Testis (tissue), 2 donors: Measurements from ENCODE around the gene JAK3.

Experiments
- POLR2A ChIP-seq: fragments of 450-650 bp; IDR thresholded peaks from one replicate; pipeline ENCODE4 v1.6.1; 2017; ENCODE audit warnings: antibody characterized with exemption, mild to moderate bottlenecking, moderate library complexity
- TF ChIP-seq, protein P1 (sequence below), 3 experiments: fragments of 450-650 bp in 2 of 3; fragments of 200-600 bp in 1 of 3; sonication (generic) in 1 of 3; IDR thresholded peaks; one replicate each; pipeline ENCODE4 v1.5.1; 2016 to 2019; ENCODE audit warnings: antibody characterized with exemption in 3 of 3, mild to moderate bottlenecking in 2 of 3, moderate library complexity in 1 of 3

- TF ChIP-seq, protein P1, sequence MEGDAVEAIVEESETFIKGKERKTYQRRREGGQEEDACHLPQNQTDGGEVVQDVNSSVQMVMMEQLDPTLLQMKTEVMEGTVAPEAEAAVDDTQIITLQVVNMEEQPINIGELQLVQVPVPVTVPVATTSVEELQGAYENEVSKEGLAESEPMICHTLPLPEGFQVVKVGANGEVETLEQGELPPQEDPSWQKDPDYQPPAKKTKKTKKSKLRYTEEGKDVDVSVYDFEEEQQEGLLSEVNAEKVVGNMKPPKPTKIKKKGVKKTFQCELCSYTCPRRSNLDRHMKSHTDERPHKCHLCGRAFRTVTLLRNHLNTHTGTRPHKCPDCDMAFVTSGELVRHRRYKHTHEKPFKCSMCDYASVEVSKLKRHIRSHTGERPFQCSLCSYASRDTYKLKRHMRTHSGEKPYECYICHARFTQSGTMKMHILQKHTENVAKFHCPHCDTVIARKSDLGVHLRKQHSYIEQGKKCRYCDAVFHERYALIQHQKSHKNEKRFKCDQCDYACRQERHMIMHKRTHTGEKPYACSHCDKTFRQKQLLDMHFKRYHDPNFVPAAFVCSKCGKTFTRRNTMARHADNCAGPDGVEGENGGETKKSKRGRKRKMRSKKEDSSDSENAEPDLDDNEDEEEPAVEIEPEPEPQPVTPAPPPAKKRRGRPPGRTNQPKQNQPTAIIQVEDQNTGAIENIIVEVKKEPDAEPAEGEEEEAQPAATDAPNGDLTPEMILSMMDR (IDR thresholded peaks at IDR 0.05), result no peak
- TF ChIP-seq POLR2A, result no peak
Measured at GRCh38 chr19:17796838-17797423, 50.9 kb downstream of the JAK3 start.
